Kidney epithelial cell (primary cell): ENCODE data around the gene CGRRF1. TPM values are rescaled to one million over a fixed set of nuclear protein-coding genes. Genes with fewer than 3 reads are reported as not detected.

Experiments used
- DNase-seq: peaks from one replicate; pipeline ENCODE4 v3.0.0-alpha.2; 2010; ENCODE audit warnings: low read depth
- H3K27me3 ChIP-seq: 2 replicates; pipeline ENCODE4 v1.6.0; 2011; ENCODE audit warnings: low read length; ENCODE audit not compliant: control insufficient read depth, insufficient read depth
- H3K36me3 ChIP-seq: 2 replicates; pipeline ENCODE4 v1.5.1; 2011; ENCODE audit warnings: low read length; ENCODE audit not compliant: control insufficient read depth, insufficient read depth
- H3K4me3 ChIP-seq: 2 replicates; pipeline ENCODE4 v1.5.1; 2011; ENCODE audit warnings: low read depth, mild to moderate bottlenecking, control low read depth, low read length
- total RNA-seq: library from RNA; depleted of rRNA; stranded (reverse); fragments of >200 nt; gene quantifications from 2 replicates; pipeline ENCODE4 v1.2.3, GENCODE V29; 2015
- TF ChIP-seq, protein P1 (sequence below): IDR thresholded peaks from 2 replicates; pipeline ENCODE4 v1.5.1; 2011; ENCODE audit warnings: mild to moderate bottlenecking, moderate library complexity, low read length, control low read depth, inconsistent platforms; ENCODE audit not compliant: insufficient read depth, poor library complexity, severe bottlenecking

The CGRRF1 gene
- total RNA-seq, 1 donor from 2014 or later, result 13.4 TPM

DNA sequence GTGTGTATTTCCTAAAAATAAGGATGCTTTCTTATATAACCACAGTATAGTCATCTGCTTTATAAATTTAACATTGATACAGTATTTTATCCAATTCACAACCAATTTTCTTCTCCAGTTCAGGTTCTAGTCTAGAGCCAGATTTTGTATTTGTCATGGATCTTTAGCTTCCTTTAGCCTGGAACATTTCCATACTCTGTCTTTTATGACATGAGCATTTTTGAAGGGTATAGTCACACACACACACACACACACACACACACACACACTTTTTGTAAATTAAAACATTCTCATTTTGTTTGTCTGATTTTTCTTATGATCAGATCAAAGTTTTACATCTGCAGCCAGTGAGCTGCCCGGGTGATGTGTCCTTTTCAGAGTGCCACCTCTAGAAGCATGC lies 25.4 kb downstream of the CGRRF1 start:
- no peaks in the 10 kb centered on the region for H3K36me3 ChIP-seq
- H3K4me3 ChIP-seq, result no peak overlapping the region
- no peak for DNase-seq
- no peaks in the 10 kb centered on the region for H3K27me3 ChIP-seq
- TF ChIP-seq, protein P1, sequence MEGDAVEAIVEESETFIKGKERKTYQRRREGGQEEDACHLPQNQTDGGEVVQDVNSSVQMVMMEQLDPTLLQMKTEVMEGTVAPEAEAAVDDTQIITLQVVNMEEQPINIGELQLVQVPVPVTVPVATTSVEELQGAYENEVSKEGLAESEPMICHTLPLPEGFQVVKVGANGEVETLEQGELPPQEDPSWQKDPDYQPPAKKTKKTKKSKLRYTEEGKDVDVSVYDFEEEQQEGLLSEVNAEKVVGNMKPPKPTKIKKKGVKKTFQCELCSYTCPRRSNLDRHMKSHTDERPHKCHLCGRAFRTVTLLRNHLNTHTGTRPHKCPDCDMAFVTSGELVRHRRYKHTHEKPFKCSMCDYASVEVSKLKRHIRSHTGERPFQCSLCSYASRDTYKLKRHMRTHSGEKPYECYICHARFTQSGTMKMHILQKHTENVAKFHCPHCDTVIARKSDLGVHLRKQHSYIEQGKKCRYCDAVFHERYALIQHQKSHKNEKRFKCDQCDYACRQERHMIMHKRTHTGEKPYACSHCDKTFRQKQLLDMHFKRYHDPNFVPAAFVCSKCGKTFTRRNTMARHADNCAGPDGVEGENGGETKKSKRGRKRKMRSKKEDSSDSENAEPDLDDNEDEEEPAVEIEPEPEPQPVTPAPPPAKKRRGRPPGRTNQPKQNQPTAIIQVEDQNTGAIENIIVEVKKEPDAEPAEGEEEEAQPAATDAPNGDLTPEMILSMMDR, result no peak

DNA sequence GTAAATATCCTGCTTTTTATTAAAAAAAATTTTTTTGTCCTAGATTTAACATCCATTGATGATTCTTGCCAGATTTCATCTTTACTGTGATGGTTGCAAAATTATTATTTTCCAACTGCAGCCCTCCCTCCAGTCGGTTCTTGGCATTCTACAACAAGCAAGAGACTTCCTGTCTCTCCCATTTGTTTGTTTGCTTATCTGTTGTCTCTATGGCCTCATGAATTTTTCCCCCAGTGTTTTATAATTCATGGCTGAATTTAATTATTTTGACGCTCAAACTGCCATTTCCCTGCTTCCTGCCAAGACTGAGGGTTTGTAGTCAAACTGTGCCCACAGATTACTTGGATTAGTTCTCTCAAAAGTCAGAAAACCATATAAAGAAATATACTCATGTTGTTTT lies 25.9 kb downstream of the CGRRF1 start:
- TF ChIP-seq, protein P1, result no peak
- no peaks in the 10 kb centered on the region for H3K36me3 ChIP-seq
- no peaks in the 10 kb centered on the region for H3K27me3 ChIP-seq
- DNase-seq, result no peak
- H3K4me3 ChIP-seq, result no peak overlapping the region

DNA sequence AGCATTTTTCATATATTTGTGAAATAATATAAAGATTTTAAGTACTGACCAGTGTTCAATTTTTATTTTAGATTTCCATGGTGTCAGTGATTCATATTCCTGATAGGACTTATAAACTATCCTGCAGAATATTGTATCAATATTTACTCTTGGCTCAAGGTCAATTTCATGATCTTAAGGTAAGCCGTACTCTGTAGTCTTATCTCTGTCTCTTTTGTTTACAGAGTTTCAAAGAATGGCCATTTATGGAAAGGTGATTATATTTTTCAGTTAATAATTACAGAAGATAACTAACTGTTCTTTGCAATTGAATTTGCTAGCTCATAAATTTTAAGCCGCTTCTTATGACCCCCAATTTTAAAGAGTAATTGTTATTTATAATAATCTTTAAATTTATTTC lies 27.9 kb downstream of the CGRRF1 start:
- Histone ChIP-seq H3K4me3 (no peak overlapping the region), H3K36me3 (no peaks in the 10 kb centered on the region), H3K27me3 (no peaks in the 10 kb centered on the region)
- TF ChIP-seq, protein P1, result no peak
- DNase-seq, result no peak

DNA sequence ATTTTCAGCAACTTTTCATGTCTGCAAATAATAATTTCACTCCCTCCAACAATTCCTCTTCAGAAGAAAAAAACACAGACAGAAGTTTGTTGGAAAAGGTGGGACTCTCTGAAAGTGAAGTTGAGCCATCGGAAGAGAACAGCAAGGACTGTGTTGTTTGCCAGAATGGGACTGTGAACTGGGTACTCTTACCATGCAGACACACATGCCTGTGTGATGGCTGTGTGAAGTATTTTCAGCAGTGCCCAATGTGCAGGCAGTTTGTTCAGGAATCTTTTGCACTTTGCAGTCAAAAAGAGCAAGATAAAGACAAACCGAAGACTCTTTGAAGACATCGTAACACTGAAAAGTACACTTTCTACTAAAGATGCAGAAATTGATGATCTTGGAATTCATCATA lies 28.3 kb downstream of the CGRRF1 start:
- TF ChIP-seq, protein P1, result no peak
- no peak overlapping the region for H3K4me3 ChIP-seq

DNA sequence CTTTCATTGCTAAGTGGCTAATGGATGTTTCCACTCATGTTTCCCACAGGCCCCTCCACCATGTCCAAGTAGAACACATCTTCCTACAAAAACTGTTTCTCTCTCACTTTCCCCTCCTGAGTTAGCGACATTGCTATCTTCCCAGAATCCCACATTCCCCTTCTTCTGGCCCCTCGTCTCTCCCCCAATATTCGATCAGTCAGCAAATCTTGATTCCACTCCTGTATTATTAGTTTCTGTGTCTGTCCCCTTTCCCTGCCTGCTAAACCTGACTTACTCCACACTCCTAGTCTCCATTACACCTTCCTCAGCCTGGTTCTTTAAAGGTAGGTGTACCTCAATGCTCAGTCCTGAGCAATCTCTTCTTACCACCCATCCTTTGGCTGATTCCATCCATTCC lies 37.9 kb downstream of the CGRRF1 start:
- DNase-seq, result no peak
- TF ChIP-seq, protein P1, result no peak
- Histone ChIP-seq H3K27me3 (no peaks in the 10 kb centered on the region), H3K36me3 (no peaks in the 10 kb centered on the region), H3K4me3 (no peak overlapping the region)

More for the DNA sequence above, 28.3 kb downstream of the CGRRF1 start:
- DNase-seq, result no peak
- Histone ChIP-seq H3K36me3 (no peaks in the 10 kb centered on the region), H3K27me3 (no peaks in the 10 kb centered on the region)

DNA sequence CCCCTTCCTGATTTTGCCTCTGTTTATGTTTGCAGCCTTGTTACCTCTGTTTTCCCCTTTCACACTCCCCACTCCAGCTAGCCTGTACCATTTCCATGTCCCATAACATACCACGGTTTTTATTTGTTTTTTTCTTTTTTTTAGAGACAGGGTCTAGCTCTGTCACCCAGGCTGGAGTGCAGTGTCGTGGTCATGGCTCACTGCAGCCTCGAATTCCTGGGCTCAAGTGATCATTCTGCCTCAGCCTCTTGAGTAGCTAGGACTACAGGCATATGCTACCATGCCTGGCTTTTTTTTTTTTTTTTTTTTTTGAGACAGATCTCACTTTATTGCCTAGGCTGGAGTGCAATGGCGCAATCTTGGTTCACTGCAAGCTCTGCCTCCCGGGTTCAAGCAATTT lies 38.8 kb downstream of the CGRRF1 start:
- no peaks in the 10 kb centered on the region for H3K27me3 ChIP-seq
- H3K4me3 ChIP-seq, result no peak overlapping the region
- no peaks in the 10 kb centered on the region for H3K36me3 ChIP-seq
- DNase-seq, result no peak
- TF ChIP-seq, protein P1, result no peak
